BE2C (cell line): Measurements from ENCODE around the gene RADIL.
A peak's percentile ranks its signal among the peaks of the same experiment; 100 is the strongest.

Source experiments
- DNase-seq: peaks from one replicate; pipeline ENCODE4 v3.0.0-alpha.2; 2020
- H3K27me3 ChIP-seq: fragments of 250-450 bp; sonication (Bioruptor Pico); 2 replicates; pipeline ENCODE4 v1.5.1; 2020; ENCODE audit warnings: mild to moderate bottlenecking
- H3K36me3 ChIP-seq: fragments of 250-450 bp; sonication (Bioruptor Pico); 2 replicates; pipeline ENCODE4 v1.5.1; 2020; ENCODE audit warnings: mild to moderate bottlenecking
- H3K4me1 ChIP-seq: fragments of 250-450 bp; sonication (Bioruptor Pico); 2 replicates; pipeline ENCODE4 v1.5.1; 2020
- H3K4me3 ChIP-seq: 2 replicates; pipeline ENCODE4 v1.5.1; 2011; ENCODE audit warnings: low read depth, low read length
- H3K9me3 ChIP-seq: fragments of 250-450 bp; sonication (Bioruptor Pico); 2 replicates; pipeline ENCODE4 v1.5.1; 2020
- CTCF ChIP-seq: IDR thresholded peaks from 2 replicates; pipeline ENCODE4 v1.5.1; 2012; ENCODE audit warnings: mild to moderate bottlenecking, low read depth, low read length

Gene RADIL

GRCh38 chr7:4832711-4833110 is 50.8 kb downstream of the RADIL start:
- no peaks in the 10 kb centered on the region for H3K36me3 ChIP-seq
- H3K27me3 ChIP-seq = no peaks in the 10 kb centered on the region
- no peak for DNase-seq
- no peak for TF ChIP-seq CTCF
- no peaks in the 10 kb centered on the region for H3K9me3 ChIP-seq
- peaks cover 6% of the 10 kb centered on the region for H3K4me1 ChIP-seq
- no peak overlapping the region for H3K4me3 ChIP-seq

GRCh38 chr7:4831723-4832495 is 51.6 kb downstream of the RADIL start:
- TF ChIP-seq CTCF = no peak
- Histone ChIP-seq H3K27me3 (no peaks in the 10 kb centered on the region), H3K4me3 (no peak overlapping the region), H3K9me3 (no peaks in the 10 kb centered on the region), H3K36me3 (no peaks in the 10 kb centered on the region), H3K4me1 (peaks cover 3% of the 10 kb centered on the region; the same call in 1 of the 2 replicates)
- DNase-seq = no peak

- Histone ChIP-seq H3K9me3 (no peaks in the 10 kb centered on the region), H3K4me1 (peaks cover 3% of the 10 kb centered on the region; the same call in 1 of the 2 replicates), H3K27me3 (no peaks in the 10 kb centered on the region), H3K4me3 (no peak overlapping the region), H3K36me3 (no peaks in the 10 kb centered on the region)
- peak; percentile 100 for TF ChIP-seq CTCF
- peak; percentile 93 for DNase-seq
Observed at GRCh38 chr7:4830176-4830575, 53.3 kb downstream of the RADIL start.

- H3K36me3 ChIP-seq = no peaks in the 10 kb centered on the region
- TF ChIP-seq CTCF = no peak
Observed at GRCh38 chr7:4828720-4829383, 54.7 kb downstream of the RADIL start.

GRCh38 chr7:4825081-4825480 is 58.4 kb downstream of the RADIL start:
- DNase-seq = no peak
- H3K4me1 ChIP-seq = no peaks in the 10 kb centered on the region
- H3K4me3 ChIP-seq = no peak overlapping the region
- no peaks in the 10 kb centered on the region for H3K9me3 ChIP-seq
- H3K36me3 ChIP-seq = no peaks in the 10 kb centered on the region
- H3K27me3 ChIP-seq = no peaks in the 10 kb centered on the region
- TF ChIP-seq CTCF = no peak

More at GRCh38 chr7:4828720-4829383, 54.7 kb downstream of the RADIL start:
- no peak for DNase-seq
- Histone ChIP-seq H3K4me3 (no peak overlapping the region), H3K27me3 (no peaks in the 10 kb centered on the region), H3K4me1 (peaks cover 3% of the 10 kb centered on the region; the same call in 1 of the 2 replicates), H3K9me3 (no peaks in the 10 kb centered on the region)
